Activated CD4-positive, alpha-beta T cell treated with anti-CD3 and anti-CD28 coated beads for 48 hours (primary cell): ENCODE results near the gene ZRSR2.
A peak's percentile ranks its signal among the peaks of the same experiment; 100 is the strongest.
"Not testable (repeated sequence)": the region's sequence is repeated elsewhere in the genome, so short reads cannot be mapped to it uniquely, and the experiment has no call there.

Experiments used
- DNase-seq: peaks from one replicate; pipeline ENCODE4 v3.0.0-alpha.2; 2020

The ZRSR2 gene

DNA sequence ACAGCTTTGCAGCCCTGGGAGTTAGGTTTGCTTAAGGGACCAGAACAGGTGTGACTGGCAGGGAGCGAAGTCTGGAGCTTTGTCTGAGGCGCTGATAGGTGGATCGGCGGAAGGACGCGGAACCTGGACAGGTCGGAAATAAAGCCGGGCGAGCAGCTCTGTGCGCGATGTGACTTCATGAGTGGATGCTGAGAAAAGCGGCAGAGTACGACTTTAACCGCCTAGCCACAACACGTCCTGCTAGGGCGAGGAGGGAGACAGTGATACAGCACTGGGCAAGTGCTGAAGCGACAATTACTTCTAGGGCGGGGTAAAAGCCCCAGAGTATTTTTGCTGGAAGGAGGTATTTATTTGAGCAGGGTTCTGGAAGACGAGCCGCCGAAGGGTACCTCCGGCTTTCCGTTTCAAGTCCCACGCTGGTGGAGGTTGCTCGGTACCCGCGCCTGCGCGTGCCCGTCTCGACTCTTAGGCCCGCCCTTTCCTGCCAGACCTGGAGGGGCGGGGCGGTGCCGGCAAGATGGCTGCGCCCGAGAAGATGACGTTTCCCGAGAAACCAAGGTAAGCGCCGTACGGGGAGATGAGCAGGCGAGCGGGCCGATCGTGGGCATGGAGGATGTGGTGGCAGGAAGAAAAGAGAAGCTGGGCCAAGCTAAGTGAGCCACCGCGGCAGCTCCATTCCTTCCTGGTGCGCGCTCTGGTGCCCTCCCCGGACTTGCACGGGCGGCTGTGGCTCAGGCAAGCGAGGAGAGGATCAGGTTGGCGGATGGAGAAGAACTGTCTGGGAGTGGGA, at the start of gene ZRSR2:
Gene ZRSR2 (plus strand): TSS at position 506 of the 790 bp plus-strand sequence. CDS start 12 bp downstream, at position 518.
- DNase-seq = peak; percentile 90

DNA sequence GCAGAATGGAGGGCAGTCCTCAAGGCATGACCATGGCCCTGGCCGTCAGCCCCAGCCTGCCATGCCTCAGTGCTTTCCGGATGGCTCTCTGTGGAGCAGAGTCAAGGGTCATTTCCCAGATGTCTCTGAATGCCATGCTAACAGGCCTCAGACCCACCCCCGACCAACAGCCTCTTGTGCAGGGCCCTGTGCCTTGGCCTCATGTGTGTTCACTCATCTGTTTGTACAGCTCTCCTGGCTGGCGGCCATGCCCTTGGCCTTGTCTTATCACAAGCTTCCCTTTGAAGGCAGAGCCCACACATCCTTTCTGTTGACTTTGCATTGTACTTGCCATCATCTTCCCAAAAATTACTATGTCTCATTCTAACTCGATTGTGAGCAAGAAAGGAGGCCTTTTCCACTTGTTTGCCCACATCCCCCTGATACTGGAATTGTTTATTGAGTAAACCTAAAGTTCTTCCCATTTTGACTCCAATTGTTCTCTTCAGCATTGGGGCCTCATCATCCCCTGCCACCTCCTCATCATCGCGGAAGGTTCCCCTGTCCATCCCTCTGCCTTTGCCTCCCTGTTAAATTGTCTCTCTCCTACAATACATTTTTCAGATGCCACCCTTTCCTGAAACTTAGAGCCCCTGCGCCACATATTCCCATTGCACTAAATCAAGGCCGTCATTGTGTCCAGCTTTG, 46.0 kb upstream of the ZRSR2 start:
- no peak for DNase-seq

- no peak for DNase-seq
Measured at GRCh38 chrX:15745179-15745578, 45.1 kb upstream of the ZRSR2 start.

DNA sequence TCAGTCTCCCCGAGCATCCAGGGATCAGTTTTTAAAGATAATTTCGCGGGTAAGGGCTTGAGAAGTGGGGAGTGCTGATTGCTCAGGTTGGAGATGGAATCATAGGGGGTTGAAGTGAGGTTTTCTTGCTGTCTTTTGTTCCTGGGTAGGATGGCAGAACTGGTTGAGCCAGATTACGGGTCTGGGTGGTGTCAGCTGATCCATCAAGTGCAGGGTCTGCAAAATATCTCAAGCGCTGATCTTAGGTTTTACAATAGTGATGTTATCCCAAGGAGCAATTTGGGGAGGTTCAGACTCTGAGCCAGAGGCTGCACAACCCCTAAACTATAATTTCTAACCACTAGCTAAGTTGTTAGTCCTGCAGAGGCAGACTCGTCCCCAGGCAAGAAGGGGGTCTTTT, 43.6 kb upstream of the ZRSR2 start:
- DNase-seq = not testable (repeated sequence)

DNA sequence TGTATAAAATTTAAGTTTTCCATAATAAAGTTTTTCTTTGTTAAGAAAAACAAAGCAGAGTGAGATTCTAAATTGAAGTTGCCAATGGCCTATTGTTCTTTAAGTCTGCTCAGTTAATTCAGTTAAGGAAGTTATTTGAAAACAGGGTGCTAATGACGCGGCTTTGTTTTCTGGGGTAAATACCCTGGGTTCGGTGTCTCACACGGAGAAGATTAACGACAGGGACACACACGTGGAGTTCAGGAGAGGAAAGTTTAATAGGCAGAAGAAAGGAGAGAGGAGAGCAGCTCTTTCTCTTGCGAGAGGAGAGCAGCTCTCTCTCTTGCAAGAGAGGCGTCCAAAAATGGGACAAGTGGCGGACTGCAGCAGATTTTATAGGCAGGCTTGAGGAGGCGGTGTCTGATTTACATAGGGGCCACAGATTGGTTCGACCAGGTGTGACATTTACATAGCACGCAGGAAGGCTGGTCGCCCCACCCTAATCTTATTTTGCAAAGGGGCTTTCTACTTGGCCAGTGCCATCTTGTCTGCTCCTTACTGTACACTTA, 42.6 kb upstream of the ZRSR2 start:
- no peak for DNase-seq

DNA sequence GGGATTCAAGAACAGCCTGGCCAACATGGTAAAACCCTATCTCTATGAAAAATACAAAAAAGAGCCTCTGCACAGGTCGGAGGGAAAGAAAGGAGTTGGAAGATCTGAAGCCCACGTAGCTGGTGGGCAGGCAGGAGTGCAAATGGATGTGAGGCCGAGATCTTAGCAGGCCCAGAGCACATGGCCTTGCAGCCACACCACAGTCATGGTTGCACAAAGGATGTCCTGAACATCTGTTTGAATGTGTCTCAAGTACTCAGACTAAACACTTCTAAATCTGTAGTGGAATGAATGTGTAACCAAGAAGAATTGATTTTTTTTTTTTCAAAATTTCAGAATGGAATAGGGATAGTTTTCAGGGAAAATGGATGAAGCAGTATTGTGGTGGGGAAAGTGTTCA, 41.4 kb upstream of the ZRSR2 start:
- no peak for DNase-seq

DNA sequence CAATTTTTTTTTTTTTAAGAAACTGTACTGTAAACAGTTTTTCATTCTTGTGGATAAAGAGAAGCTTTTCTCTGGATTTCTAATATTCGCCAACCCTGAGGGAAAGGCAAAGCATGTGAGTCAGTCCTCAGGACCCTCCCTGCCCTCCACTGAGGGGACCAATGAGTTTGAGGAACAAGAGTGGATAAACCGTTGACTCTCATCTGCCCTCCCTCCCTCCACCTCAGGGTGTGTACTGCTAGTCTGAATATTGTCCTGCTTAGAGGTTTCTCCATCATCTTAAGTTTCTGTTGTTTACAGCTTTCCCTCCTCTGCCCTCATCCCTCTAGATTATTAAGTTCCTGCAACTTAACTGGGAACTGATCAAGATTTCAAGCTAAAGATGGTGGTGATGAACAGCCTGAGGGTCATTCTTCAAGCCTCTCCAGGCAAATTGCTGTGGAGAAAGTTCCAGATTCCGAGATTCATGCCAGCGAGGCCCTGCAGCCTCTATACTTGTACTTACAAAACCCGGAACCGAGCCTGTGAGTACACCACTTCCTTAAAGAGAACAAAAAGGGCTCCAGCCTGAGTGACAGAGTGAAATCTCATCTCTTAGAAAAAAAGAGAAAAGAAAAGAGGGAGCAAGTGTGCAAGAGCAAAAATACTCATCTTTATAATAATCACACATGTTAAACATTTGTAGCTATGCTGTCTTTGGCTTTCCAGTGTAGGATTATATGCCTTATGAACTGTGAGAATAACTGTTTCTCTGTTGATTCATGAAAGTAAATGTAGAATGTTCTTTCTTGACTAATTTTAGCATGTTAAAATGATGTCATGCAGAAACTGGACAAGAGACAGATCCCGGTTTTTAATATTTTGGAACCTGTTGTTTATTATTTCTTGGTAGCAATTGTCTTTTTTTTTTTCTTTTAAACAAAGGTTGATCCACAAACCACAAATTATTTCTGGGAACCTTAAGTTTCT, 40.4 kb upstream of the ZRSR2 start:
- peak; percentile 7 for DNase-seq

DNA sequence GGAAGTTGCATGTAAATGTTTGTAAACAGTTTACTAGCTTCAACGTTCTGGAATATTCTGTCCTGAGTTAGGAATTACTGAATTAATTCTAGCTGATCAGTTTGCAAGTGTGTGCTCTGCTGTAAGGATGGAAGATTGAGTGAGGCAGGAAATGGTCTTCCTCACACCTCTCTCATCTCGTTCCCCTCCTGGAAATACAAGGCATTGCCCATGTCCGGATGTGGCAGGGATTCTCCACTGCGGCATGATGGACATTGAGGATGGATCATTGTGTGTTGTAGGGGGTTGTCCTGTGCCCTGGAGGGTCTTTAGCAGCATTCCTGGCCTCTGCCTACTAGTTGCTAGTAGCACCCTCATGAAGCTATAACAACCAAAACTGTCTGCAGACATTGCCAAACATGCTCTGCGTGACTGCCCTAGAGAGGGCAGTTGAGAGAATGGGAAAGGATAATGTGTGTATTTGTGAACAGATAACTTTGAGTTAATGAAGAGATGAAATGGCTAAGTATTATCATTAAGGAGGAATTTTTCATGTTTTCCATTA, 39.6 kb upstream of the ZRSR2 start:
- no peak for DNase-seq

- no peak for DNase-seq
Measured at GRCh38 chrX:15751155-15751819, 39.0 kb upstream of the ZRSR2 start.

DNA sequence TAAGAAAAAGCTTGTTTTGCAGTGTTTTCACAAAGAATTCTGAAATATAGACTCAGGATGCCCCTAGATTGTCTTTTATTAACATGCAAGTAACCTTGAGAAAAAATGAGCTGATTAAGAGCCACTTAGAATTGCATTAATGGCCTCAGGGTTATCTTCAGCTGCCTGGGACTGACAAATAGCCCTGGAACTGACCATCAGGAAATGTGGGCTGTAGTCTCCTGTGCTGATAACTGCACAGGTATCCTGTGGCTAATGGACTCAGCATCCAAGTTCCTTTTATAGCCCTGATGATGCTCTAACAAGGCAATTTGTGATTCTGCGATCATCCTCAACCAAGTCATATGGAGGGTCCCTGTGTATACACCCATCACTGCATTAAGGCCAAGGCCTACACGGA, 35.2 kb upstream of the ZRSR2 start:
- DNase-seq = no peak

DNA sequence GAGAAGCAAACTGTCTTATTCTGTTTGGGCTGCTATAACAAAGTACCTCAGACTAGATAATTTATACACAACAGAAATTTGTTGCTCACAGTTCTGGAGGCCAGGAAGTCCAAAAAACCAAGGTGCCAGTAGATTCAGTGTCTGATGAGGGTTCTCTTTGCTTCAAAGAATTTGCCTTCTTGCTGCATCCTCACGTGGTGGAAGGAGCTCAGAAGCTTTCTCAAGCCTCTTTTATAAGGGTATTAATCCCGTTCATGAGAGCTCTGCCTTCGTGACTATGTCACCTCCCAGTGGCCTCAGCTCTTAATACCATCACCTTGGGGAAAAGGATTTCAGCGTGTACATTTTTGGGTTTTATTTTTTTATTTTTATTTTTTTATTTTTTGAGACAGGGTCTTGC, 32.1 kb upstream of the ZRSR2 start:
- no peak for DNase-seq

GRCh38 chrX:15759886-15760285, 30.4 kb upstream of the ZRSR2 start:
- DNase-seq = peak; percentile 26

GRCh38 chrX:15761564-15762191, 28.6 kb upstream of the ZRSR2 start:
- peak; percentile 36 for DNase-seq

DNA sequence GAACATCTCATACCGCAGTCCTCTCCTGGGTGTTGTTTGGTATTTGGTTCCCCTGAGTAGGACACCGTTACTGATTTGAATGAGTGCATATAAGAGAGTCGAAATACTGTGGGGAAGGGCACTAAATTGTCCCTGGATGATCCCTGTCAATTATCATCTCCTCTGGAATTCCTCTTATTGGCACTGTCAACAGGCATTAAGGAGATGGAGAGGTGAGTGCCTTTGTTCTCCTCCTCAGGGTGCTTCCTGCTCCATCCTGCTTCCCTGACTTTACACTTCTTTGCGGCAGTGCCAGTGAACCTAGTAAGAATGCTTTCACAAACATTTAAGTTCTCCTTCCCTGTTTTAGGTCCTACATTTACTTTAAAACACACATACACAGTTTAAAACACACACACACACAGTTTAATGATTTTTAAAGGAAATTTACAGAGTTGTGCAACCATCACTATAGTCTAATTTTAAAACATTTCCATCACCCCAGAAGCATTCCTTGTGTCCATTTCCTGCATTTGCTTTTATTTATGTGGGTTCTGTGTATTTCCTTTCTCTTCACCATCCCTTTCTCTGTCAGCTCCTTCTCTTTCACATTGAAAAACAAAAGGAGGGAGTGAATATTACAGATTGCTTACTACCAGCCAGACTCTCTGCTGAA, 20.9 kb upstream of the ZRSR2 start:
- DNase-seq = no peak

- no peak for DNase-seq
Measured at GRCh38 chrX:15781961-15782699, 8.2 kb upstream of the ZRSR2 start.

DNA sequence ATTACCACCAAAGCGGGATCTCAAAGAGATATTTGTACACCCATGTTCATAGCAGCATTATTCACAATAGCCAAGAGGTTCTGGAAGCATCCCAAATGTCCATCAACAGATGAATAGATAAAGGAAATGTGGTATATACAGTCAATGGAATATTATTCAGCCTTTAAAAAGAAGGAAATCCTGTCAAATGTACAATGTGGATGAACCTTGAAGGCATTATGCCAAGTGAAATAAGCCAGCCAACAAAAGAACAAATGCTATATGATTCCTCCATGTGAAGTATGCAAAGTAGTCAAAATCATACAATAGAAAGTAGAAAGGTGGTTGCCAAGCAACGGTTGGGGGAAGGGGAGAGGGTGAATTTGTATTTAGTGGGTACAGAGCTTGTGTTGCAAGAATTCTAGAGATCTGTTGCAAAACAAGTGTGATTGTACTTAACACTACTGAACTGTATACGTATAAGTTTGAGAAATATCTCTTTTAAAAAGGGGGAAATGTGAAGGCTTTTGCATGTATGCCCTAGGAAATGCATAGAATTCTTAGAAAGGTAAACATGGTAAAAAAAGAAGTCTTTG, 5.0 kb upstream of the ZRSR2 start:
- DNase-seq = no peak

DNA sequence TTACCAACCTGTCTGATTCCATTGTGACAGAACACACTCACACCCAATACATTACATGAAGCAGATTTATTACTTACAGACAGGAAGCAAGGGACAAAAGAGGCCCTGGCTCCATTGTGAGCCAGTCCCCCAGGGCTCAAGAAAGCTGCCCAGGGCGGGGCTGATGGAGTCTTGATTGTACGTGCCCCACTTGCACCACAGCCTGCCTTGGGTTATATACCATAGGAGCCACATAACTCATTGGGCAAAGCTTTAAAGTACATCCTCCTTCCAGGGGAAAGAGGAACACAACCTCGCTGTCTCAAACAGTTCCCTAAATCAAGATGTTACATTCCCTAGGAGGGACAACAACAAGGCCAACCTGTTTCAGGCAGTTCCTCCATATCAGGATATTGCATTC, 3.4 kb upstream of the ZRSR2 start:
- DNase-seq = no peak

DNA sequence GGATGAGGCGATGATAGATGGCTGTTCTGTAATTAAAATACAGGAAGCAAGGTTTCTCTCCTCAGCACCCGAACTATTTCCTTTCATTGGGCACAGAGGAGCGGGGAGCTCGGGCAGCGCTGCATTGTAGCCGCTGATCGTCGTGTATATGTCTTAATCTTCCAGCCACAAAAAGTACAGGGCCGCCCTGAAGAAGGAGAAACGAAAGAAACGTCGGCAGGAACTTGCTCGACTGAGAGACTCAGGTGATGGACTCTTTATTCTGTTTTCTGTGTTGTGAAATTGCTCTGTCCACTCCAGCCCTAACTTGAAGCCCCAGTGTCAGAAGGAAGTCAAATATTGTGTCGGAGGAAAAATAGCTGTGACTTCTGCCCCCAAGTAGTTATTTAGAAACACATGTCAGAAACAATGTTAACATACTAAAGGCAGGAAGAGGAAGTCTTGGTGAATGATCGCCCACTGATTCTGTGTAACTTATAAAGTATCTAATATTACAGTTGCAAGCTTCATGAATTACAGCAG, 546 bp downstream of the ZRSR2 start:
- DNase-seq = no peak

DNA sequence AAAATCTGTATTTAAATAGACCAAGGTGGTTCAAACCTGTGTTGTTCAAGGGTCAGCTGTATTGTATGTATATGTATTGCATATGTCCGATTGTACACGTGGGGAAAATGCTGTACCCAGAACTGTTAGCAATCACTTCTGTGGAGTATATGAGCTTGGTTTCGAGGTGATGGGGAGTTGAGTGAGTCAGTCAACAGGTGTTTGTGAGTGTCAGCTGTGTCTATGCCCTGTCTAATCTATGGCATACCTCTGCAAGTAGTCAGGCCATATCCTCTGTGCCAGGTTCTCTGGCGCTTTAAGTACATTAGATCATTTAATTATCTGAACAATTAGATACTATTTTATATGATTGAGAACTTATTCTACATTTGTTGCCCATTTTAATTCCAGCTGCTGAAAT, 7.4 kb downstream of the ZRSR2 start:
- no peak for DNase-seq

GRCh38 chrX:15804563-15804962, 14.3 kb downstream of the ZRSR2 start:
- DNase-seq = no peak
